ENCODE data around the gene IL36B. TPM values are rescaled to one million over a fixed set of nuclear protein-coding genes. Genes with fewer than 3 reads are reported as not detected.
A peak's percentile ranks its signal among the peaks of the same experiment; 100 is the strongest.

IL36B gene
- total and polyA plus RNA-seq, 9 of the 15 experiments (the other 6 are each of a cell fraction or from before 2014, with no cell fraction given): not detected

DNA sequence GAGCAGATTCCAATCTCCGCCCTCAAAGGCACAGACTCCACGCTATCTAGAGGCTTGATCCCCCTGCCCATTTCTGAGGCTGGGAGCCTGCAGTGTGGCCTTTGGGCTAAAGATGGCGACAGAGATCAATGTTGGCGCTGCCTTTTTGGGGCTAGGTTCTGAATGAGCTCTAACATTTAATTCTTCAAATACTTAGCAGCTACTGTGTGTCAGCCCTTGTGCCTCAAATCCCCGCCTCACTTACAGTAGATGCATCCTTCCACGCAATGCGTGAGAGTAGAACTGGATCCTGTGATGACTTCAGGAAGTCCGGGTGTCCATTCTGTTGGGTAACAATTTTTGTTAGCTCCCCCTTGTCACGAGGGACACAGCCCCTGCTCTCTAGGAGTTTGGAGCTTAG is 27.5 kb upstream of the IL36B start (continued):
- TF ChIP-seq SMC3 (conservative IDR thresholded peaks at IDR 0.05; ENCODE audit: insufficient read depth, low read depth, low read length) (peak; percentile 50; the same call in 1 of the 2 replicates), TRIM24 (IDR thresholded peaks at IDR 0.05) (no peak), TFAM (CRISPR knock-in tag; conservative IDR thresholded peaks at IDR 0.05) (no peak), STAG1 (CRISPR knock-in tag; IDR thresholded peaks at IDR 0.05; ENCODE audit: borderline replicate concordance) (peak; percentile 46; the same call in 1 of the 2 replicates), SMARCA4 (IDR thresholded peaks at IDR 0.05) (no peak), RAD21 (CRISPR knock-in tag; conservative IDR thresholded peaks at IDR 0.05 in 1 of 2, IDR thresholded peaks at IDR 0.05 in 1 of 2) (peak; percentile 88 to 90), CCAR2 (IDR thresholded peaks at IDR 0.05; ENCODE audit: low read depth, low read length) (no peak)
- TF ChIP-seq, protein P1, sequence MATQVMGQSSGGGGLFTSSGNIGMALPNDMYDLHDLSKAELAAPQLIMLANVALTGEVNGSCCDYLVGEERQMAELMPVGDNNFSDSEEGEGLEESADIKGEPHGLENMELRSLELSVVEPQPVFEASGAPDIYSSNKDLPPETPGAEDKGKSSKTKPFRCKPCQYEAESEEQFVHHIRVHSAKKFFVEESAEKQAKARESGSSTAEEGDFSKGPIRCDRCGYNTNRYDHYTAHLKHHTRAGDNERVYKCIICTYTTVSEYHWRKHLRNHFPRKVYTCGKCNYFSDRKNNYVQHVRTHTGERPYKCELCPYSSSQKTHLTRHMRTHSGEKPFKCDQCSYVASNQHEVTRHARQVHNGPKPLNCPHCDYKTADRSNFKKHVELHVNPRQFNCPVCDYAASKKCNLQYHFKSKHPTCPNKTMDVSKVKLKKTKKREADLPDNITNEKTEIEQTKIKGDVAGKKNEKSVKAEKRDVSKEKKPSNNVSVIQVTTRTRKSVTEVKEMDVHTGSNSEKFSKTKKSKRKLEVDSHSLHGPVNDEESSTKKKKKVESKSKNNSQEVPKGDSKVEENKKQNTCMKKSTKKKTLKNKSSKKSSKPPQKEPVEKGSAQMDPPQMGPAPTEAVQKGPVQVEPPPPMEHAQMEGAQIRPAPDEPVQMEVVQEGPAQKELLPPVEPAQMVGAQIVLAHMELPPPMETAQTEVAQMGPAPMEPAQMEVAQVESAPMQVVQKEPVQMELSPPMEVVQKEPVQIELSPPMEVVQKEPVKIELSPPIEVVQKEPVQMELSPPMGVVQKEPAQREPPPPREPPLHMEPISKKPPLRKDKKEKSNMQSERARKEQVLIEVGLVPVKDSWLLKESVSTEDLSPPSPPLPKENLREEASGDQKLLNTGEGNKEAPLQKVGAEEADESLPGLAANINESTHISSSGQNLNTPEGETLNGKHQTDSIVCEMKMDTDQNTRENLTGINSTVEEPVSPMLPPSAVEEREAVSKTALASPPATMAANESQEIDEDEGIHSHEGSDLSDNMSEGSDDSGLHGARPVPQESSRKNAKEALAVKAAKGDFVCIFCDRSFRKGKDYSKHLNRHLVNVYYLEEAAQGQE (IDR thresholded peaks at IDR 0.05; ENCODE audit: borderline replicate concordance): peak; percentile 52; the same call in 1 of the 2 replicates
- TF ChIP-seq, protein P1 (CRISPR knock-in tag; IDR thresholded peaks at IDR 0.05; ENCODE audit: low read depth): no peak
- TF ChIP-seq, protein P2, sequence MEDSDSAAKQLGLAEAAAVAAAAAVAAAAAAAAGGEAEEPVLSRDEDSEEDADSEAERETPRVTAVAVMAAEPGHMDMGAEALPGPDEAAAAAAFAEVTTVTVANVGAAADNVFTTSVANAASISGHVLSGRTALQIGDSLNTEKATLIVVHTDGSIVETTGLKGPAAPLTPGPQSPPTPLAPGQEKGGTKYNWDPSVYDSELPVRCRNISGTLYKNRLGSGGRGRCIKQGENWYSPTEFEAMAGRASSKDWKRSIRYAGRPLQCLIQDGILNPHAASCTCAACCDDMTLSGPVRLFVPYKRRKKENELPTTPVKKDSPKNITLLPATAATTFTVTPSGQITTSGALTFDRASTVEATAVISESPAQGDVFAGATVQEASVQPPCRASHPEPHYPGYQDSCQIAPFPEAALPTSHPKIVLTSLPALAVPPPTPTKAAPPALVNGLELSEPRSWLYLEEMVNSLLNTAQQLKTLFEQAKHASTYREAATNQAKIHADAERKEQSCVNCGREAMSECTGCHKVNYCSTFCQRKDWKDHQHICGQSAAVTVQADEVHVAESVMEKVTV (CRISPR knock-in tag; IDR thresholded peaks at IDR 0.05): peak; percentile 84
